ENCODE measurements around the gene TMEM50B.

DNA sequence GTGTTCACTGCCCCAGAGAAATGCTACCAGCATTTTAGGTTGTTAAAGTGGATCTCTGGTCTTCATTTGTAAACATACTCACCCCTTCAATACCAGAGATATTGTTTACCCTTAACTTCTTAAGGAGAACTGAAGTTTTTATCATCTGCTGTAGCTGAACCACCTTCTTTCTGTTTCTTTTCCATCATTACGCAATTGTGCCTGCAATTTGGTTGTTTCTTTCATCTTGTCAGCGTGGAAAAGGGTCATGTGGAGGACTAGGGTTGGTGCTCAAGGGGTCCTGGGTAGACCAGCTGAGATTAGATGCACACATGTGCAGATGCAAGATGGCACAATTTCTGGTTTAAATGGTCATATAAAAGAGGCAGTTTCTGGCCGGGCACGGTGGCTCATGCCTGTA is 39.1 kb upstream of the TMEM50B start:
- TF ChIP-seq CTCF (IDR thresholded peaks at IDR 0.05), result no peak
- no peak for TF ChIP-seq POLR2A (IDR thresholded peaks at IDR 0.05)
